NCI-H748 (cell line): ENCODE results near the gene PLB1.

Source experiments
- DNase-seq: peaks from one replicate; lab custom pipeline; 2025; ENCODE audit not compliant: unreplicated experiment; lab: John Stamatoyannopoulos, UW

Gene PLB1

DNA sequence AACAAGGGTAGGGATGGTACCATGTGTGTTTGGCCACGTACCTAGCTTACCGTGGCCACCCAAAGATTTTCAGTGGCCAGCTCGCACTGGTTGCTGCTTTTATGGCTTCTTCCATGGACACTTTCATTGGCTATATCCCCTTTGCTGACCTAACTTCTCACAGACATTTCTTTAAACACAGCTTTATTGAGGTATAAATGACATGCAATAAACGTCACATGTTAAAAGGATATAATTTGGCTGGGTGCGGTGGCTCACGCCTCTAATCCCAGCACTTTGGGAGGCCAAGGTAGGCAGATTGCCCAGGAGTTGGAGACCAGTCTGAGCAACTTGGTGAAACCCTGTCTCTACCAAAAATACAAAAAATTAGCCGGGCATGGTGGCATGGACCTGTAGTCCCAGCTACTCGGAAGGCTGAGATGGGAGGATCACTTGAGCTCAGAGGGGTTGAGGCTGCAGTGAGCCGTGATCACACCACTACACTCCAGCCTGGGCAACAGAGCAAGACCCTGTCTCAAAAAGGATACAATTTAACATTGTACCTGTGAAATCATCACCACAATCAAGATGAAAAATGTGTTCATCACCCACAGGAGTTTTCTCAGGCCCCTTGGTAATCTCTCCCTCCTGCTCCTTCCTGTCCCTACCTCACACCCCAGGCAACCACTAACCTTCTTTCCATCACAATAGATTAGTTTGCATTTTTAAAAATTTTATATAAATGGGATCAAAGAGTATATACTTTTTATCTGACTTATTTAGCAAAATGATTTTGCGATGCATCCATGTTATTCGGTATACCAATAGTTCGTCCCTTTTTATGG is 127.9 kb downstream of the PLB1 start:
- no peak for DNase-seq

DNA sequence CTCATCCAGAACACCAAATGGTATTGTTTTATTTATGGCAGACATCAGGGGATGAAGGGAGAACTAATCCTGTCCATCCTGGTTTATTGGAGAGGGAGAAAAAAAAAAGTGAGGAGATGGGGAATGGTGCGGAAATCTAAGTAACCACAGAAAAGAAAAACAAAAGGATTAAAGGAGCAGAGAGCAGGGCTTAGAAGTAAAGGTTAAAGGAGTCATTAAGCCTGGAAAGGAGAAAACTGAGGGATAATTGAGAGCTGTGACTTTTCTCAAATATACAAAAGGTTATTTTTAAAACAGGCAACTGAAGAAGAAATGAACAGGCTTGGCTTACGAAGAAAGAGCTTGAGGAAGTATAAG is 128.6 kb downstream of the PLB1 start:
- DNase-seq = no peak

DNA sequence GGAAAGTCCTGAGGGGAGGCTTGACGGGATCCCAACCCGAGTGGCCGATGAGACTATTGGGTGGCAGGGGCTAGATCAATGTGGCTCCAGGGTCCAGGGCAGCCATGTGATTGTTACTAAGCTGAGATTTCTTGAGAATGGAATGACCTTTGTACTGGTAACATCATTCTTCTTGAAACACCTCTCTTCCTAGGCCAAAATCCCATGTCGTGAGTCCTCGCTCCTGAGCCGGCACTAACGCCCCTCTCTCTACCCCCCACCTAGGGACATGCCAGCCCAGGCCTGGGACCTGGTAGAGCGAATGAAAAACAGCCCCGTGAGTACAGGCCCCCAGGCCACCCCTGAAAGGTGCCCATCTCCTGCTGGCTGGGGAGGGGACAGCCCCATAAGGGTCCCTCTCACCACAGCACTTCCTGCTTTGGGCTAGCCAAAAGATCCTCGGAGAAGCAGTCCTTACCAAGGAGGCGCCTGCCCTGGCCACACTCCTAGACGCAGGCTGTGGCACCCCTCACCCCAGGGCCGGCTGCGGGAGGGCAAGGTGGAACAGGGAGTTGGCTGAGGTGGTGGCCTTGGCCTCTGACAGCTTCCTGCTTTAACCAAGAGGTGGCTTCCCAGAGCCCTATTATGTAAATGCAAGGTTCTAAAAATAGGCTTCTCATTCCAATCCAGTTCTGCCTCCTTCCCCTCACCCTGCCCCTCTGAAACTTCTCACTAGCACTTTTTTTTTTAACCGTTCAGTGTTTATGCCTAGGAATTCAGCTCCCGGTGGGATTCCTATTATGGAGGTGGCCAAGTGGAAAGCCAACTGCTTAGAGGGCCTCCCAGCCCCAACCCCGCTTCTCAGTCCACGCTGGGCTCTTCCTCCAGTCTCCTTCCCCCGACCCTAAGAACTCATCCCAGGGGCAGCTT is 129.2 kb downstream of the PLB1 start:
- DNase-seq = no peak

DNA sequence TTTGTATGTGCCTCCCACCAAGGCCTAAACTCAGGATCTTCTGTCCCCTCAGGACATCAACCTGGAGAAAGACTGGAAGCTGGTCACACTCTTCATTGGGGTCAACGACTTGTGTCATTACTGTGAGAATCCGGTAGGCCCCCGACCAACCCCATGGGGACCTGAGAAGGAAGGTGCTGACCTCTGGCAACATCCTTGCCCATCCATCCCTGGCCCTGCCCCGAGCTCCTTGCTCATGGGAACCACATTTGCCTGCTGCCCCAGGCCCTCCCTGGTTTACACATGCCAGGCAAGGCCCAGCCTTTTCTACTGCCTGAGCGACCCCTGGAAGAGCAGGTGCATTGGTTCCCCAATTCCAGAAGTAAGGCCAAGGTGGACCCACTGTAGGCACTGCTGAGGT is 130.5 kb downstream of the PLB1 start:
- no peak for DNase-seq

DNA sequence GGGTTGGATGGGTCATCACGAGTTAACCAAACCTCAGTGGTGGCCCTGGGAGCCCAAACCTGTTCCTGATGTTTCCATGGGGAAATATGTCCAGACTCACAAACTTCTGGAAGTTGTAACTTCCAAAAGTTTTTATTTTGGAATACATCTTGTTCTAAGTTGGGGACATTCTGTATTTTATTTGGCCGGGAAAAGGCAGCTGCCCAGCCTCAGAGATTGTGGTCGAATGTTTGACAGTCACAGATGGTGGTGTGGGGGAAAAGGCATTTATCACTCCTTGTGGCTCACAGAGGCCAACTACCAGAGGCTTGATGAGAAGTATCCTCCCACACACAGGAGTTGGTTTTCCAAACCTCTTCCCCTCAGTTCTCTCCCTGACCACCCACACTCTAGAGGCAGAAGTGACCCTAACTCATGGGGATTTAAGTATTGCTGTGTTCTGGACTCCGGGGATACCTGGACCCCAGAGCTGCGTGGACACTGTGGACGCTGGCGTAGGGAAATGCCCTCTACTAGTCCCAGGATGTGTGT is 131.1 kb downstream of the PLB1 start:
- no peak for DNase-seq

DNA sequence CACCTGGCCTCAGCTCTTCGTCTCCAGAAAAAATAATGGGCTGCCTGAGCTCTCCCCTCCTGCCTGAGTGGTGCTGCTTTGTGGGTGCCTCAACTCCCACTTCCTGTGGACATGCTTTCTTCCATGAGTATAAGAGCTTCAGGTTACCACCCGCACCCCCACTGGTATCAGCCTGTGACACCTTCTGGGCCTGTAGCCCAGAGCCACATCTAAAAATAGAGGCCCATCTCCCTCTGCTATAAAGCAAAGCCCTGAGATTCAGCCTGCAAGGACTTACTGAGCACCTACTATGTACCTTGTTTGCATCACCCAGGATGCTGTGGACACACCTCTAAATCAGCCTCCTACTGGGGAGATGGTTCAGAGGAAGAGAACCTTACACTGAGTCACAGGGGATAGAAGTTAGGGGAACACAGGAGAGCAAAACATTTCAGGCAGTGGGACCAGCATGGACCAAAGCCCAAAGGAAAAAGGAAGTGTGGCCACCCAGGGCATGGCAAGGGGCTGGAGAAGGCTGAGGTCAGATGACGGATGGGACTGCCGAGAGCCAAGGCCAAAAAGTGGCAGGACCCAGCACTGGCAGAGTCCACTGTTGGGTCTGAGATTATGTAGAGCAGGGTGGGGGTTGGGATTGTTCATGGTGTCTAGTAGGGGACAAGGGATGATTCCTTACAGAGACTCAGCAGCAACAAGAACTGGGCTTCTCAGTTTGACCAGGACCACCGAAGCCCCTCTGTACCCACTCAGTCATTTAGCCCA is 132.0 kb downstream of the PLB1 start:
- DNase-seq = no peak

DNA sequence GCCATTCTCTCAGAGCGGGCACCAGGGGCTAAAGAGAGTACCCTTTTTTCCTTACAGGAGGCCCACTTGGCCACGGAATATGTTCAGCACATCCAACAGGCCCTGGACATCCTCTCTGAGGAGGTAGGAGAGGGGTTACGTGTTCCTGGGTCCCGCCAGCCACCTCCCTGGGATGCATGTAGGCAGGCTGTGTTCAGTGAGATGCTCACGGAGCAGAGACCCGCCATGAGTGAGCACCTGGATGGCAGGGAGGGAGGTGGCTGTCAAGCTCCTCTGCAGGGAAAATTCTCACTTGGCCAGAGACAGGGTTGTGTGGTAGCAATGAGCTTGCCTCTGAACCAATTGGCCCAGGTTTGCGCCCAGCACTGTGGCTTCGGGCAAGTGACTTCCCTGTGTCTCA is 132.6 kb downstream of the PLB1 start:
- no peak for DNase-seq

DNA sequence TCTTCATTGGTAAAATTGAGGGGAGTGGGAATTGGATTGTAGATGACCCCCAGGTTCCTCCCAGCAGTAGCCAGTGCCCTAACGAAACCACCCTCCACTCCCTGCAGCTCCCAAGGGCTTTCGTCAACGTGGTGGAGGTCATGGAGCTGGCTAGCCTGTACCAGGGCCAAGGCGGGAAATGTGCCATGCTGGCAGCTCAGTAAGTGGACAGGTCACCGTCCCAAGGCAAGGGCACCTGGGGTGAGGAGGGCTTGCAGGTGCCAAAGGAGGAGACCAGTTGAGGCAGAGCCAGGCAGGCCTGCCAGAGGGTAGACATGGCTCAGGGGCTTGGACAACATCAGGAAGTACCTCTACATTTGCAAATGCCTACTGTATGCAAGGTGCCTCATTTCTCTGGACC is 133.1 kb downstream of the PLB1 start:
- no peak for DNase-seq

DNA sequence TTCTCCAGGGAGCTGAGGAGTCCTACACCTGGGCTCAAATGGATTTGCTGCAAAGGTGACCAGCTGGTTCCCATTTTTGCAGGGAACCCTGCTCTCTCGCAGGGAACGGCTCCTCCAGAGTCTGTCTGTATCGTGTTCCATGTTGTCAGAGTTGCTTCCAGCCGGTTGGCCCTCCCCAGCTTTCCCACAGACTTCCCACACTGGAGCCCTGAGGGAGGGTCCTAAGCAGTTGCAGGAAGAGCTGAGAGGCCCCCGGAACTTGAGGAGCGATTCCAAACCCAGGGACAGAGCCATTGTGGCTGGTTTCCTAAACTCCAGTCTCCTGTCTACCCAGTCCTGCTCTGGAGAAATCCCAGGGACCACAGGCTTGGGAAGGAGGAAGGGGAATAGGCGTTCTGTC is 134.1 kb downstream of the PLB1 start:
- DNase-seq = no peak

DNA sequence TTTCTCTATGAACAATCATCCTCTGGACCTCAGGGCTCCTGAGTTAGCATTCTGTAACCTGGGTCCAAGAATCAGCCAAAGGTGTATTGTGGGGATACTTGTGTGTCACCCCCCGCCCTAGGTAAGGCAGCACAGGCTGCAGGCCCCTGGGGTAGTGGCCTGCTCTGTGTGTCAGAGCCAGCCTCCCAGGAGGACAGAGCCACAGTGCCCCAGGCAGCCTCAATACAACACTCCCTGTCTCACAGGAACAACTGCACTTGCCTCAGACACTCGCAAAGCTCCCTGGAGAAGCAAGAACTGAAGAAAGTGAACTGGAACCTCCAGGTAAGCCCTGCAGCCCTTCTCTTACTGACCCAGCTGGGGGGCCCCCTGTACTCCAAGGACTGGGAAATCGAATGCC is 134.5 kb downstream of the PLB1 start:
- DNase-seq = no peak

DNA sequence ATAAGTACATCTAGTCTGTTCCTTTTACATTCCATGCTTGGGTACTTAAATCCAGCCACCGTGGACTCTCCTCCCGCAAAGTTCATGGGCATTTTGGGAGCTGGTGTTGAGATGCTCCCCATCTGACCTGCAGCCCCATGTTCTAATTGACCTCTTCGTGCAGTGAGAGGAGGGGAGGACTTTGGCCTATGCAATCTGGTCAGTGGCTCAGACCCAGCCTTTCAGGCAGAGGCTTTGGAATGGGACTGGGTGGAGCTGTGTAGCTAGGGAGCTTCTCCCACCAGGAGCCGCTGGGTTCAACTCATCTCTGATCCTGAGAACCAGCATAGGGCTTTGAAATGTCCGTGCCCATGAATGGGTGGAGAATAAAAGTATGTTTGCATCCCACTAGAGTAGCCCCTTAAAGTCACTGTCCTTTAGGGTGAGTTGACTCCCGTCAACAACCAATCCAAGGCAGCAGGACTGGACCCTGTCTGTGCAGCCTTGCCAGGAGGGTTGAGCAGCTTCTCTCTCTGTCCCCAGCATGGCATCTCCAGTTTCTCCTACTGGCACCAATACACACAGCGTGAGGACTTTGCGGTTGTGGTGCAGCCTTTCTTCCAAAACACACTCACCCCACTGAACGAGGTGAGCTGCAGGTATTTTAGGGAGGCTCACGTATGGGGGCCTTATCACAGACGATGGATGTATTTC is 135.8 kb downstream of the PLB1 start:
- no peak for DNase-seq

DNA sequence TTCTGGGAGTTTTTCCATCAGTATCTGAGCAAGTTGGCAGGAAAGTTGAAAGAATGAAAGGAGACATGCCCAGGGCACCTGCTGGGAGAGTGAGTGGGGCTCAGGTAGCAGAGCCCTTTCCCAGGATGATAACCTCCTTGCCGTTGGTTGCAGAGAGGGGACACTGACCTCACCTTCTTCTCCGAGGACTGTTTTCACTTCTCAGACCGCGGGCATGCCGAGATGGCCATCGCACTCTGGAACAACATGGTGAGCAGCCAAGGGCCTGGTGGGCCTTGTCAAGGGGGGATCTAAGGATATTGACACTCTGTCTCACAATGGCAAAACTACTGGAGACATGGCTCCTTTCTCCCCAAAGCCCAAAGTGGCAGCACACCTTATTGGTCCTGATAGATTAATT is 136.9 kb downstream of the PLB1 start:
- DNase-seq = no peak

DNA sequence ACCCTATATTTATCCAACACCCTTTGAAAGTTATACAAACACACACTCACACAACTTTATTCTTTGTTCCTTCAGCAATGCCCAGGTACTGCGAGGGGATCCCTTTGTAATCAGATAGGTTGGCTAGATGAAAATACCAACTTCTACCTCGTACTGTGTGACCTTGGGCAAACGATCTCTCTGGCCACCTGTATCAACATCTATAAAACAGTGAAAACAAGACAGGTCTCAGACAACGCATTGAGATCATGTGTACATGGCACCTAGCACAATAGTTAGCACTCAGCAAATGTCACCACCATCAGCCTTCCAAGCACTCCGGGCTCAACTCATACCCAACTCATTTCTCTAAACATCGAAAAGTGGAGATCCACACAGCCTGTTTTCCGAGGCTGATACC is 137.3 kb downstream of the PLB1 start:
- no peak for DNase-seq

DNA sequence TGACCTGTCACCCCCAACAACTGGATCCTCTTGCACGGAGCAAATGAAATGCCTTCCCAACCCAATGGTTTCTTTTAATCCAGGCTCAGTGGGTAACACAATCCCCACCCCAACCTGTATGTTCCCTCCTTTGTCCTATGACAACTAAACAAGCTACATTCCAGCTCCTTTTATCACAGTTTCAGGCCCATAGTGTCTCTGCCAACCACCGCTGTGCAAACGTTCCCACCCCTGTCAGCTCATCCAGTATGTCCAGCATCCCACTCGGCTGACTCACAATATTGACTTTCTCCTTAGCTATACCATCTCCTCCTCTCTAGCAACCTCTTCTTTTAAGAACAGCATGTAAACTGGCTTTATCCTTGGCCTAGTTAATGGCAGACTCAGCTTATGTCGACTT is 137.9 kb downstream of the PLB1 start:
- no peak for DNase-seq

DNA sequence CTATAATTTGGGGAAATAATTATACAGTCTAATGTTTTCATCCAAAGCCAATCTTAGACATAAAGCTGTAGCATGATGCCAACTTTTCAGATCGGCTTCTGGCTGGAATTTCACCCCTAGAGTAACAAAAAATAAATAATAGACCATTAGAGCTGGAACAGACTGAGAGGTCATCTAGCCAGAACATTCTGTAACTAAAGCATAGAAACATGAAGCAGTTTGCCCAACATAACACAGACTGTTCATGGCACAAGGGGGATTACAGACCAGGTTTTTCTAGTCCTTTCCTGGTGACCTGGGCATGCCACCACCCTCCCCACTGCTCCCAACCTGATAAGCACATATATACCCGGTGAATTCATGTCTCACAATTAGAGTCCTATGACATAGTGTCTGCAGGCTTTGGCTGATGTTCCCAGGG is 139.3 kb downstream of the PLB1 start:
- DNase-seq = no peak

DNA sequence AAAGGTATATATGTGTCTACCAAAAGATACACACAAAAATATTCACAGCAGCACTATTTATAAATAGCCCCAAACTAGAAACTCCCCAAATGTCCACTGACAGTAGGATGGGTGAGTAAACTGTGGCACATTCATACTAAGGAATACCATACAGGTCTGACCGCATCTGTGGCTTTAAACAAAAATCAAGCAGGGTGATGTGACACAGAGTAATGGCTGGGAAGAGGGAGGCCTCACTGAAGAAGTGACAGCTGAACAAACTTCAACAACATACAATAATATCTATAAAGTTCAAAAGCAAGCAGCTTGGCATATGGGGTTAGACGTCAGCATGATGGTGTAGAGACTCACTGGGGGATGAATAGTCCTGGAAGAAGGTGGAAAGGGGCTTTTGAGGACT is 140.6 kb downstream of the PLB1 start:
- no peak for DNase-seq

DNA sequence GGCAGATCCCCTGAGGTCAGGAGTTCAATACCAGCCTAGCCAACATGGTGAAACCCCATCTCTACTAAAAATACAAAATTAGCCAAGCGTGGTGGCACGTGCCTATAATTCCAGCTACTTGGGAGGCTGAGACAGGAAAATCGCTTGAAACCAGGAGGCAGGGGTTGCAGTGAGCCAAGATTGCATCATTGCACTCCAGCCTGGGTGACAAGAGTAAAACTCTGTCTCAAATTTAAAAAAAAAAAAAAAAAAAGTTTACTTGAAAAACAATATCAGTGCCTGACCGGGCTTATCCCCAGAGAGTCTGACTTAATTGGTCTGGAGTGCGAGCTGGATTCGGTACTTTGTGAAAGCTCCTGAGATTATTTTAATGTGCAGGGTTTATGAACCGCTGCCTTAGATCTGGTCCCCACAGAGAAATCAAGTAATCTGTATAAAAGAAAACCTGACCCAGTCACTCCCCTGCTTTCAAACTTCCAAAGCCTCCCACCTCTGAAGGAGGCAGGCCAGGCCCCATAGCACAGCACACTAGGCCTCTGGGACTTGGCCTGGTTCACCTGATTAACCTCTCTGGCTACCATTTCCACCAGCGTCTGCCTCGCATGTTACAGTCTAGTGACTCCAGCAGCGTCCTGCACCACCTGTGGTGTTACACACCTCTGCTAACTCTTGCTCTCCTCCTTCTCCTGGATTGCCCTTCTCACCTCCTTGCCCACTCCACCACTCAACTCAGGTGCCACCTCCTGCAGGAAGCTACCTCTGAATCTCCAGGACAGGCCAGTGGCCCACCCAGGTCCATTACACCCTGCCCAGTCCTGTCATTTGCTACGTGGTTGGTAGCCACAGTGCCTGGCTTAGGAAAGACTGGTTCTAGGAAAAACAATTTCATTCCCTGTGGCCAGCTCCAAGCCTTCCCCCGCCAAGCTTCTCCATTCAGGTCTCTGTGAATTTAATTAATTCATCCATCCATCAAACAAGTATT is 141.5 kb downstream of the PLB1 start:
- no peak for DNase-seq

DNA sequence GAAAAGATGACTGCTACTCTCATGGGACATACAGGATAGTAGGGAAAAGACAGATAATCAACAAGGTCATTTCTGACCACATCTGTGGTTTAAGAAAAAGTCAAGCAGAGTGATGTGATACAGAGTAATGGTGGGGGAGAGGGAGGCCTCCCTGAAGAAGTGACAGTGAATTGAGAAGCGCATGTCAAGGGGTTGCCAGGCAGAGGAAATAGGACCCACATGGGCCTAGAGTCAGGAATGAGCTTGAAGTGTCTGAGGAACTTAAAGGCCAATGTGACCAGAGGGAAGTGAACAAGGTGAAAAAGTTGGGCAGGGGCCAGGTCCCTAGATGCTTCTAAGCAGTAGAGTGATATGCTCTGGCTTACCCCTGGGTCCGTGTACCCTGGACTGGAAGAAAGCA is 142.2 kb downstream of the PLB1 start:
- no peak for DNase-seq

DNA sequence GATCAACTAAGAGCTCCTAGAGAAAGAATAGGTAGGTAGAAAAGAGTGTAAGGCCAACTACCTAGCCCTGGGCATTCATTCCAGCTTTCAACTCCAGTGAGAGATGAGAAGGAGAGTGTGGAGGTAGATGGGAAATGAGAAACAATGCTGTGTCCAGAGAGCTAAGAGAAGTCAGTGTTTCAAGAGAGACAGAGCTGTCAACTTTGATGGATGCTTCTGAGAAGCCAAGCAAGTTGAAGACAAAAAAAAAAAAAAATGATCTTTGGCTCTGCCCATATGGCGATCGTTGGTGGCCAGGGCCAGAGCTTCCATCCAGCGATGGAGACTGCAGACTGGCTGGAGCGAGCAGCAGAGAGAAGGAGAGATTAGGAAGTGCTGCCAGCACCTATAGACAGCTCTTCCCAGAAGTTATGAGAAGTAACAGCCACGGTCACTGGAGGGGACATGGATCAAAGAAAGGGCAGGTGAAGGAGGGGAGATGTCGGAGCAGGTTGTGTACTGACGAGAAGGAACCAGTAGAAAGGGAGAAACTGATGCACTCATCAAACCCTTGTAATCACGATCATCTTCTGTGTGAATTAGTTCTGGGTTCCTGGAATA is 143.3 kb downstream of the PLB1 start:
- DNase-seq = no peak
